CD4-positive, alpha-beta memory T cell (primary cell): ENCODE results near the gene VBP1. TPM values are rescaled to one million over a fixed set of nuclear protein-coding genes. Genes with fewer than 3 reads are reported as not detected.

ENCODE experiments used
- CTCF ChIA-PET: fragments of 350-600 bp; sonication (Branson Sonifier 250); formaldehyde crosslinking; loops from one replicate; lab custom pipeline; 2021; ENCODE audit warnings: inconsistent platforms; ENCODE audit not compliant: partially characterized antibody; lab: Charles Lee
- POLR2A ChIA-PET: fragments of 350-600 bp; sonication (Branson Sonifier 250); formaldehyde crosslinking; loops from one replicate; lab custom pipeline; 2021; ENCODE audit not compliant: partially characterized antibody; lab: Charles Lee
- DNase-seq, 5 donors: peaks; one replicate each; pipeline versions ENCODE4 v3.0.0 to v3.0.0-alpha.2; 2020 to 2022; ENCODE audit warnings: mixed read lengths in 1 of 5
- H3K27ac ChIP-seq: one replicate; pipeline ENCODE4 v1.7.0; 2013; ENCODE audit warnings: low read depth, low read length
- H3K27me3 ChIP-seq: 2 replicates; pipeline ENCODE4 v1.7.0; 2013; ENCODE audit warnings: mild to moderate bottlenecking, low read length, moderate library complexity; ENCODE audit not compliant: insufficient read depth
- H3K36me3 ChIP-seq: 2 replicates; pipeline ENCODE4 v1.7.0; 2013; ENCODE audit warnings: mild to moderate bottlenecking, low read length, moderate library complexity; ENCODE audit not compliant: insufficient read depth
- H3K4me1 ChIP-seq: 2 replicates; pipeline ENCODE4 v1.7.0; 2013; ENCODE audit warnings: mild to moderate bottlenecking, low read length, moderate library complexity; ENCODE audit not compliant: insufficient read depth
- H3K4me3 ChIP-seq, 2 donors: one replicate each; pipeline ENCODE4 v1.7.0; 2013; ENCODE audit warnings: low read length in 2 of 2, mild to moderate bottlenecking in 1 of 2
- H3K9me3 ChIP-seq, 2 donors: one replicate each; pipeline ENCODE4 v1.7.0; 2013; ENCODE audit warnings: low read length in 2 of 2, control low read depth in 1 of 2; ENCODE audit not compliant: control insufficient read depth in 1 of 2
- H3K27ac Mint-ChIP-seq, 7 donors: one replicate each; pipeline ENCODE4 v1.8.0; 2020 to 2021; ENCODE audit warnings: mixed read lengths in 7 of 7, mild to moderate bottlenecking in 6 of 7, inconsistent platforms in 3 of 7, moderate library complexity in 3 of 7
- H3K27me3 Mint-ChIP-seq, 2 donors: one replicate each; pipeline ENCODE4 v1.8.0; 2020 to 2021; ENCODE audit warnings: mixed read lengths in 2 of 2
- H3K36me3 Mint-ChIP-seq, 2 donors: one replicate each; pipeline ENCODE4 v1.8.0; 2020 to 2021; ENCODE audit warnings: mixed read lengths in 2 of 2, inconsistent platforms in 1 of 2, mild to moderate bottlenecking in 1 of 2
- H3K4me1 Mint-ChIP-seq, 4 donors: one replicate each; pipeline ENCODE4 v1.8.0; 2020 to 2021; ENCODE audit warnings: mixed read lengths in 4 of 4, mild to moderate bottlenecking in 1 of 4
- H3K4me3 Mint-ChIP-seq, 8 donors: one replicate each; pipeline ENCODE4 v1.8.0; 2020 to 2021; ENCODE audit warnings: mixed read lengths in 8 of 8, mild to moderate bottlenecking in 7 of 8, moderate library complexity in 6 of 8, inconsistent platforms in 3 of 8
- H3K9me3 Mint-ChIP-seq, 8 donors: one replicate each; pipeline ENCODE4 v1.8.0; 2020 to 2021; ENCODE audit warnings: mixed read lengths in 8 of 8, mild to moderate bottlenecking in 5 of 8, inconsistent platforms in 3 of 8, moderate library complexity in 1 of 8
- intact Hi-C: fragments of 100-400 bp; cut with micrococcal nuclease; formaldehyde crosslinking; loops from one replicate; pipeline ENCODE4 v1.15.1; 2023
- polyA plus RNA-seq, 2 donors: library from polyadenylated mRNA; unstranded; fragments of 300-500 nt; fragmentation: Illumina TruSeq; gene quantifications; one replicate each; pipeline ENCODE4 v1.2.3, GENCODE V29; 2021
- total RNA-seq, 2 experiments: library from RNA; stranded (reverse); gene quantifications; one replicate each; pipeline ENCODE4 v1.2.3, GENCODE V29; 2021

Gene VBP1
- total and polyA plus RNA-seq, 4 experiments from 2014 or later: 30.8 to 112 (median 58.4) TPM

- no peak overlapping the region for H3K4me3 Mint-ChIP-seq
- no peaks in the 10 kb centered on the region for H3K4me1 ChIP-seq
- H3K9me3 Mint-ChIP-seq: peaks cover 0 to 2% (median 0%) of the 10 kb centered on the region in 8 donors
- DNase-seq: no peak
- H3K36me3 ChIP-seq: no peaks in the 10 kb centered on the region
- no peak overlapping the region for H3K27ac Mint-ChIP-seq
- H3K27me3 ChIP-seq: no peaks in the 10 kb centered on the region
- intact Hi-C loops: no loop called here
- H3K36me3 Mint-ChIP-seq: no peaks in the 10 kb centered on the region
- no peaks in the 10 kb centered on the region for H3K9me3 ChIP-seq
- ChIA-PET CTCF (no interaction called here), POLR2A (no interaction called here)
- H3K4me1 Mint-ChIP-seq: peaks cover 0 to 6% (median 0%) of the 10 kb centered on the region in 4 donors
- H3K27ac ChIP-seq: no peak overlapping the region
- H3K27me3 Mint-ChIP-seq: no peaks in the 10 kb centered on the region
- no peak overlapping the region for H3K4me3 ChIP-seq
These were observed 63.6 kb downstream of the VBP1 start for GRCh38 chrX:155279873-155280272.

Other genes starting within 250 kb of the VBP1 start
- gene F8, start 193.7 kb upstream of the VBP1 start, total RNA-seq: 1 to 10 TPM; 2.4 to 2.7 TPM
- 1 to 10 TPM; 4.6 to 7.2 TPM for gene F8, start 193.7 kb upstream of the VBP1 start, polyA plus RNA-seq
- 10 to 100 TPM; 52.6 to 53.6 TPM for gene FUNDC2, start 189.6 kb upstream of the VBP1 start, total RNA-seq
- gene FUNDC2, start 189.6 kb upstream of the VBP1 start, polyA plus RNA-seq: 100 to 1,000 TPM; 156 to 173 TPM
- 1 to 10 TPM; 6.1 to 7.0 TPM for gene CMC4, start 145.3 kb upstream of the VBP1 start, total RNA-seq
- 10 to 100 TPM; 23.0 to 25.3 TPM for gene CMC4, start 145.3 kb upstream of the VBP1 start, polyA plus RNA-seq
- gene MTCP1, start 145.3 kb upstream of the VBP1 start, total RNA-seq: 10 to 100 TPM; 21.8 to 24.2 TPM
- 10 to 100 TPM; 26.0 to 44.1 TPM for gene MTCP1, start 145.3 kb upstream of the VBP1 start, polyA plus RNA-seq
- 10 to 100 TPM; 19.2 to 19.7 TPM for gene BRCC3, start 145.0 kb upstream of the VBP1 start, total RNA-seq
- 10 to 100 TPM; 18.8 to 30.1 TPM for gene BRCC3, start 145.0 kb upstream of the VBP1 start, polyA plus RNA-seq
- 10 to 100 TPM; 16.5 to 16.6 TPM for gene RAB39B, start 48.0 kb downstream of the VBP1 start, total RNA-seq
- gene RAB39B, start 48.0 kb downstream of the VBP1 start, polyA plus RNA-seq: 1 to 10 TPM; 2.5 to 7.9 TPM
- under 1 TPM; 0.28 to 0.81 TPM for gene CLIC2, start 118.2 kb downstream of the VBP1 start, total RNA-seq
- under 1 TPM in 1 of 2 donors, not detected in 1; 0.18 TPM for gene CLIC2, start 118.2 kb downstream of the VBP1 start, polyA plus RNA-seq
- gene F8A2, start 165.6 kb downstream of the VBP1 start, total RNA-seq: not detected
- not detected for gene F8A2, start 165.6 kb downstream of the VBP1 start, polyA plus RNA-seq
- not detected for gene F8A3, start 242.2 kb downstream of the VBP1 start, total RNA-seq
- gene F8A3, start 242.2 kb downstream of the VBP1 start, polyA plus RNA-seq: 1 to 10 TPM; 2.9 to 9.8 TPM